HG03025 (cell line): ENCODE results near the gene SCRN1.

ENCODE experiments used
- ATAC-seq: cut with Tn5 transposase; IDR thresholded peaks from one replicate; pipeline ENCODE4 v1.9.1; 2021; ENCODE audit warnings: mild to moderate bottlenecking, moderate library complexity; ENCODE audit not compliant: unreplicated experiment, low FRiP score

SCRN1 gene, protein sequence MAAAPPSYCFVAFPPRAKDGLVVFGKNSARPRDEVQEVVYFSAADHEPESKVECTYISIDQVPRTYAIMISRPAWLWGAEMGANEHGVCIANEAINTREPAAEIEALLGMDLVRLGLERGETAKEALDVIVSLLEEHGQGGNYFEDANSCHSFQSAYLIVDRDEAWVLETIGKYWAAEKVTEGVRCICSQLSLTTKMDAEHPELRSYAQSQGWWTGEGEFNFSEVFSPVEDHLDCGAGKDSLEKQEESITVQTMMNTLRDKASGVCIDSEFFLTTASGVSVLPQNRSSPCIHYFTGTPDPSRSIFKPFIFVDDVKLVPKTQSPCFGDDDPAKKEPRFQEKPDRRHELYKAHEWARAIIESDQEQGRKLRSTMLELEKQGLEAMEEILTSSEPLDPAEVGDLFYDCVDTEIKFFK

DNA sequence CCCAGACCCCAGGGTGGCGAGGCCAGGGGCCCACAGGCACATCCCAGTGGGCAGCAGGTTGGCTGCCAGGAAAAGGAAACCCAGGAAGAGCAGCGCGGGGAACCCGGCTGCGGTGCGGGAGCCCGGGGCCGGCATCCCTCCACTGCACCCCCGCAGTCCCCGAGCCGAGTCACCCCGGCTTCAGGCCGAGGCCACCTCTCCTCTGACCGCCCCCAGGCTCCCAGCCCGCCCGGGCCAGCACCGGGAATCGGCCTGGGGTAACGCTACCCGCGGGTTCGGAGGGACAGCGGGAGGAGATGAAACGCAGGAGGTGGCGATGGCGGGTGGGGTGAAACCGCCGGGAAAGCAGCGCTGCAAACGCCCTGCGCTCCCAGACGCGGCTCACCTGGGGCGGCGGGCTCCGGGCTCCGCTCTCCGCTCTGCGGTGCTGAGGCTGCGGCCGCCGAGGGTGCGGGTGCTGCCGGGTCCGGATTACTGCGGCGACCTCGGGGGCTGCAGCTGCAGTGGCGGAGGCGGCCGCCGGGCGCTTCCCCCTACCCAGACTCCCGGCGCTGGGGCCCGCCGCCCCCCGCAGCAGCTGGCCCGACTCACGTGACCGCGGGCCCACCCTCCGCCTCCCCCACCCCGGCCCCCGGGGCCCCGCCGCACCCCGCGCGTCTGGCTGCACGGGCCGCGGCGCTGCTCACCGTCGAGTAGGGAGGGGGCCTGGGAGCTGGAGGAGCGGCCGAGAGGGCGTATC, at the start of gene SCRN1:
SCRN1 (minus strand) TSS at position 545 of the 739 bp plus-strand sequence. CDS start 20,734 bp downstream, outside the sequence.
- ATAC-seq = peak; percentile 32

DNA sequence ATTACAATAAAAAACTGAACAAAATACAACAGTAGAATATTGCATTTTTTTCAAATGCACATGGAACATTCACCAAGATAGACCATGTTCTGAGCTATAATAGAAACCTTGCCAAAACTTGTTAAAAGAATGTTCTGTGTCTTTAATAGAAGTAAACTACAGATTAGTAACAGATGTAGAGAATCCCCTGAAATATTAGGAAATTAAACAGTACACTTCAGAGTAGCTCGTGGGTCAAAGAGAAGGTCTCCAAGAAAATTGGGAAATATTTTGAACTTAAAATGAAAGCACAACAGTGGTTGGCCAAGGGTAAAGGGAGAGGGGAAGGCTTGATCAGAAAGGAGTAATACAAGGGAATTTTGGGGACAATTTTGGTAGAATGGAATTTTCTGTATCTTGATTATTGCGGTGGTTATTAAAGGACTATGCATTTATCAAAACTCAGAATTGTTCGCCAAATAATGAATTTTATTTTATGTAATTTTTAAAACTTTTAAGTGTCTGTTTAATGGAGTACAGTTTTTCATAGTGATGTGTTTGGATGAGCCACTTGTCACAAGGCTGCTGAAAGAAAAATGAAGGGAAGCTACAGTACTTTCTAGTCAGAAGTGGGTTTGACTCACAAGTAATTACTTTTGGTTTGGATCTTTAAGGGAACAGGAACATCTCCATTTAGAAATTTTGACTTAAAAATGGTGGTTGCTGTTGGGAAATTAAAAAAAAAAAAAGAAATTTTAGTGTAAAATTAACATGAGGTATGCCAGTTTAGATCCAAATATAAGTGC, 48.8 kb upstream of the SCRN1 start:
- ATAC-seq = no peak

DNA sequence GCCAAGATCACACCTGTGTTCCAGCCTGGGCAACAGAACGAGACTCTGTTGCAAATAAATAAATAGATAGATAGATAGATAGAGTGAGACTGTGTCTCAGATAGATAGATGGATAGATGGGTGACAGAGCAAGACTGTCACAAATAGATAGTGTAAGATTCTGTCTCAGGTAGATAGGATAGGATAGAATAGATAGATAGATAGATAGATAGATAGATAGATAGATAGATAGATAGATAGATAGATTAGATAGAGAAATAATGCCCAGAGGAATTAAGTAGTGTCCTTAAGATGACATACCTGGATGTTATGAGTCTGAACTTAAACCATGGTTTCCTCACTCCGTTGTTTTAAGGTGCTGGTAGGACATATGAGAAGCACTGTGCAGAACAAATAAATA, 46.6 kb upstream of the SCRN1 start:
- no peak for ATAC-seq

DNA sequence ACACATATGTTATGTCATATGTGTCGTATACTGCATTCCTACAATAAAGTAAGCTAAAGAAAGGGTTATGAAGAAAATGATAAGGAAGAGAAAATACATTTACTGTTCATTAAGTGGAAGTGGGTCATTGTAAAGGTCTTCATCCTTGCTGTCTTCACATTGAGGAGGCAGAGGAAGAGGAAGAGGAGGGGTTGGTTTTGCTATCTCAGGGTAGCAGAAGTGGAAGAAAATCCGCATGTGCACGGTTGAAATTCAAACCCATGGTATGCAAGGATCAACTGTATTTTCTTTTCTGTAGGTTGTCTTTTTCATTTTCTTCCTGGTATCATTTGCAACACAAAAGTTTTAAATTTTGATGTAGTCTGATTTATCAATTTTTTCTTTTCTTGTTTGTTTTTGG, 44.9 kb upstream of the SCRN1 start:
- no peak for ATAC-seq

DNA sequence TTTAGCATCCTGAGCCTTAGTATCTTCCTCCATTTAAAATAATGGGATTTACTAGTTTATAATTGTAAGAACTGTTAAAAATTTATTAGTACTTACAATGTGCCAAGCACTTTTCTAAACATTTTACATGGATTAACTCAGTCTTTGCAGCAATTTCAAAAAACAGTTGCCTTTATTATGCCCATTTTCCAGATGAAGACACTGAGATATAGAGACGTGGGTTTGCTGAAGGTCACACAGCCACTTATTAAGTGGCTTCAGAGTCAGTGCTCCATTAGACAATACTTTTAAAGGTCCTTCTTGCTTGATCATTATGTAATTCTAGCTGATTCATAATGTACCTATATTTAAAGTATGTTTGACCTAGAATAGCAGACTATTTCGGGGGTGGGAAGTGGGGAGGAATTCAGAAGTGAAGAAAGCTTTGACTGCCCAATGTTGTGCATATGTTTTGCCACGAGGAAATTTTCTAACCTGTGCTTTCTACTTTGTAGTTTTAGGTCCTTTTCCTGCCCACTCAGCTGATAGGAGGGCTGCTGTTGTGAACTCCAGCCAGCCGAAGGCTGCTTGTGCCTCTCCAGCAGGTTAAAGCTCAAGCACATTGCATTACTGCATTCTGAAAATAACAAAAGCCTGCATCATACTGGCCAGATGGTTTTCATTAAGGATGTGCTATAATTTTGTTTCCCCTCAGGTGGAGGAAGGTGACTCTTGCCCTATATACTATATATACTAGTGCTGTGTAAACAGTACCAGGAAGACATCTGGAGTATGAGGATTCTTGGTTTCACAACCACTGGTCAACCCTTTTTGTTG, 42.9 kb upstream of the SCRN1 start:
- ATAC-seq = no peak

DNA sequence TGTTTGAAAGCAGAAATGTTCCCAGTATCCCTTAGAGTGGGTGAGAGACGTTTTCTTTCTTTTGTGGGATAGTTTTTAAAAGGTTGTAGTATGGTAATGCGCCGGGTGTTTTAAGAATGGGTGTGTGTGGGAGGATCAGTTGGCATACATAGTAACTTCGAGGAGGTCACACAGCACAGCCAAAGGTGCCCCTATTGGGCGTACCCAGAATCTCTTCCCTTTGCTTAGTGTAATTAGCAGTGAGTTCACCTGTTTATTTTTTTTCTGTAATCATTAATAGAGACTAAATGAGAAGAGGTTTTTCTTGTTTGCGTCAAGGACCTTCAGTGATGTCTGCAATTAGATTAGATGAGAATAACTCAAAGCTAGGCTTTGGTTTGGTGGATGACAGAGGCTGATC, 40.1 kb upstream of the SCRN1 start:
- no peak for ATAC-seq

DNA sequence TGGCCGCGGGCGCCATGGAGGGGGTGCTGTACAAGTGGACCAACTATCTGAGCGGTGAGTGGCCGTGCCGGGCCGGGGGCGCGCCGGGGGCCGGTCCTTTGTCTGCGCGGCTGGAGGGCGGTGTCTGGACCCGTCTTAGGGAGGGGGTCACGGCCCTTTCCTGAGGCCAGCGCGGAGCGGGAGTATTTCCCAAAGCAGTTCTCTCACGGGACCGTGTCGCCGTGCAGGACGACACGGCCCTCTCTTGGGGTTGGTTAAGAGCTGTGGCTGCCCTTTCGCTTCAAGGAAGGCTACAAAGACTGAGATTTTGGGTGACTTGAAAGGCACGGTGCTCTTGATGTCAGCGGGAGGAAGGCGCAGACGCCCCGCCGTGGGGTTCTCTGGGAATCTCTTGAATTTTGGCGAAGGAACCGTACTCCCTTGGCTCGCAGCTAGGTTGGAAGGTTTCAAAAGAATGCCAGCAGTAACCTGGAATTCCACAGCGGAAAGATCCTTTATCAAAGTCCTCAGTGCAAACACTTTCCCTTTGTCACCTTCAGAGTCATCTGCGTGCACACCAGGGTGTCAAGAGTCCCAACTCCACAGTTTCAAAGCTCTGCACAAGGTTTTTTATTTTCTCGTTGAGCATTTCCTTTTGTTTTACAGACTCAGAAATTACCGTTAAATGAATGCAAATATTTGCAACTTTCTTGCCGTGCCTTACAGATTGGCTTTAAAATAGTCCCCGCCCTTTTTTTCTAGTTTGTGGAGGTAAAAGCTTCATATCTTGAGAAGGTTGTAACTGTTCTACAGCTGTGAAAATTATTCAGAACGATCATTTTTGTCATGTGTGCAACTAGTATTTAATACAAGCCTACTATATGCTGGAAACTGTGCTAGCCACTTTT, 39.4 kb upstream of the SCRN1 start:
- peak; percentile 13 for ATAC-seq

DNA sequence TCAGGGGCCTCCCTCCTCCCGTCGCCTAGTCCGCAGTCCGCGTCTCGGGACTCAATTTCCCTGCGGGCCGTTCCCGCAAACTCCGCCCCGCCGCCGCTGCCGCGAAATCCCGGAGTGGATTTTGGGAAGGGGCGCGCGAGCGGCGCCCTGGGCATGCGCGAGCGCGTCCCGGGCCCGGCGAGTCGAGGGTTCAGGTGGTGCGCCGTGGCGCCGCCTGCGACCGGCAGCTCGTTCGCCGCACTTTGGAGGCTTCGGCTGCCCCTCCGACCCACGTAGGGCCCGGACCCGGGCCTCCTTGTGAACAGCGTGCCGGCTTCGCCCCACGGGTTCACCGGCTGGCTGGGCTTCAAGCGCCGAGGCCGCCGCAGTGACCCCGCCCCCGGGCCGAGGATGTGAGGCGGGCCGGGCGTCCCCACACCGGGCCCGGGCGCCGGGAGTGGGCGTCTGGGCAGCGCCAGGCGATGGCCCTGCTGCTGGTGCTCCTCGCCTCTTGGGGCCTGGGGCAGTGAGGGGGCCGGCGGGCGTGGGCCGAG, 38.7 kb upstream of the SCRN1 start, which contains the start of gene PLEKHA8:
PLEKHA8 (plus strand) TSS at position 197 of the 533 bp plus-strand sequence. CDS start 351 bp downstream, outside the sequence.
- peak; percentile 46 for ATAC-seq

DNA sequence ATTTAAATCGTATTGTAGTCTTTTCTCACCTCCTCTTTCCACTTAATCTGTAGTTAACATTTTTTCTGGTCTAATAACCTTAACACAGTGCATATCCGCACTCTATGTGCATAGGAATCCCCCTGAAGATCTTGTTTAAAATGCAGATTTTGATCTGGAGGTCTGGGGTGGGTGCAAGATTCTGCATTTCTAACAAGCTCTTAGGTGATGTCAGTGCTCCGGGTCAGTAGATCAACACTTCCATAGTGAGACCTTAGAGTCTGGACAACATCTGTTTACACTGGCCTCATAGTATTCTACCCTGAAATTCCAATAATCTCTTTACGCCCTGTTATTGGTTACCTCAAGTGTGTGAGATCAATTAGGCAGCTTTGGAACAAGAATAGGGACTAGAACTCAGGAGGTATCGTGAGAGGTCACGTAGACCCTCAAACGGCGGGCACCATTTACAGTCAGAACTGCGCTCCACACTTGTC, 38.2 kb upstream of the SCRN1 start:
- peak; percentile 1 for ATAC-seq

DNA sequence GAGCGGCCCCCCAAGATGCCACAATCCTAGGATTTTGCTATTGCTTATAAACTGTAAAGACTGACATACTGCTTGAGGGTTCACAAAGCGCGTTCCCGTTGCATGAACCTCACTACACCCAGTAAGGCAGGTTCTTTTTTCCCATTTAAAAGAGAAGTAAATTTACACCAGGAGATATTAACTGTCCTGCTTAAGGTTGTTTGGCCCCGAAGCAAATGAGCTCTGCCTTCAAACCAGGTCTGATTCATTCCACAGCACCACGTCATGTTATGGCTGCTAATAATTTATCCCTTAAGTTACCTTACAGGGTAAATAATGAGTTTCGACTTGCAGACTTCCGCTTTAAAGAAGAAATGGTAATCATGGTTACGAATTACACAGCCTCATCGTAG, 37.5 kb upstream of the SCRN1 start:
- no peak for ATAC-seq

DNA sequence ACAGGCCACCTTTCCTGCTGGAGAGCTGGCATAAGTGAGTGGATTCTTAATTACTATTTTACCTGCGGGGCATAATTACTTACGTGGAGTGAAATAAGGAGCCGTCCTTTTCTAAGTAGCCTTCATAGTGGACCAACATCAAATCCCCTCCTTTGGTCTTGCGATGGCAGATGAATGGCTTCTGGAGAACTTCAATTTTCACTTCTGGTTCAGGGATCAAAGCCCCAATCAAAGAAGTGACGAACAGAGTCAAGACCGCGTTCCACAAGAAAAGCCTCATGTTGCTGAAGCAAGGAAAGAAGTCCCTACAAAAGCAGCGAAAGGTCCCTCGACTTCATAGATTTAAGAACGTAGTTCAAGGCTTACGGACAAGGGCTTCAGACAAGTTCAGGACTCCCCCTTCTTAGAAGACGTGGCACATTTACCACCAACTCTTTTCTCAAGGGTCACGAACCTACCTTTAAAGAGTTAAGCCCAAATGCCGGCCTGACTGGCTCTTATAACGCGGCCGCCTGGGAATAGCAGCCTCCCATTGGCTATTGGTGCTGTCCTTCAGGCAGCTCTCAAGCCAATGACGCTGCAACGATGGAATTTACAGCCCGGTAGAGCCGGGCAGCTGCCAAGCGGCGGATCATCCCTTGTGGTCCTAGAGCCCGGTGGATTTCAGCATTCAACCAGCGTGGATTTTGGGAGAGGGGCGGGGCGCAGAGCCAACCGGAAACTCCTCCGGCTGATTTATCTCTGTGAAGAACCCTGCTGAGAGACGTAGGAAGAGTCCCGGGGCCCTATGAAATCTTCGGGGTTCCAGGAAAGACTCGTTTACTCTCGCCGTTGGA, 36.8 kb upstream of the SCRN1 start, which contains the start of gene FKBP14:
FKBP14 (minus strand) TSS at position 474 of the 836 bp plus-strand sequence; CDS start at position 280, 194 bp downstream.
- peak; percentile 59 for ATAC-seq

DNA sequence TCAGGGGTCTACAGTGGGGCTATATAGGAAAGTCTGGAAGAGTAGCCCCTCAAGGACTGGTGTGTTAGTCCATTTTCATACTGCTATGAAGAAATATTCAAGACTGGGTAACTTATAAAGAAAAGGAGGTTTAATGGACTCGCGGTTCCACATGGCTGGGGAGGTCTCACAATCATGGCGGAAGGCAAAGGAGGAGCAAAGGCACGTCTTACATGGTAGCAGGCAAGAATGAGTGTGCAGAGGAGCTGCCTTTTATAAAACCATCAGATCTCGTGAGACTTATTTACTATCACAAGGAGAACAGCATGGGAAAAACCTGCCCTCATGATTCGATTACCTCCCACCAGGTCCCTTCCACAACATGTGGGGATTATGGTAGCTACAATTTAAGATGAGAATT, 33.9 kb upstream of the SCRN1 start:
- no peak for ATAC-seq

DNA sequence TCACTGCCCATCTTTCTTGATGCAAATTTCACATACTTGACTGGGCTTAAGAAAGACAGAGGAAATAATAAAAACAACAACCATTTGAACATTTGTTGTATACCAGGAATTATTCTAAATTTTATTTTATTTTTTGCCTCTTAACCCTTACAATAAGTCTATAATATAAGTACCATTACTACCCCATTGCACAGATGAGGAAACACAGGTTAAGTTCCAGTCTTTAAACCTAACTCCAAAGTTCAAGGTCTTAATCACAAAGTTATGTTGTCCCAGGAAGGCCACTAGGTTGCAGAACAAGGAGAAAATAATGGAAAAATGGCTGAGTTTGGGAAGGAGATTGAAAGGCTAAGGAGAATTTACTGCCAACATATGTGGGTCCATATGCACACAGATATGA, 33.4 kb upstream of the SCRN1 start:
- no peak for ATAC-seq

DNA sequence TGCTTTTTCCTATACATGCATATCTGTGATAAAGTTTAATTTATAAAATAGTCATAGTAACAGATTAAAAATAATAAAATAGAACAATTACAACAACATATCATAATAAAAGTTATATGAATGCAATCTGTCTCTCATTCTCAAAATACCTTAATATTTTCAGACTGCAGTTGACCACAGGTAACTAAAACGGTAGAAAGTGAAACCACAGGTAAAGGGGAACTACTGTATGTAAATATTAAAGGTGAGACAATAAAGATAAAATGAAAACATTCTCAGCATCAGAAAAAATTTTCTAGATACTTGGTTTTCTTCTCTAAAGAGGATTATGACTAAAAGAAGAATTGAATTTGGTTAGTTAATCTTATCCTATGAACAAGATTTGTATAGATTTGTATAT, 30.9 kb upstream of the SCRN1 start:
- ATAC-seq = no peak

DNA sequence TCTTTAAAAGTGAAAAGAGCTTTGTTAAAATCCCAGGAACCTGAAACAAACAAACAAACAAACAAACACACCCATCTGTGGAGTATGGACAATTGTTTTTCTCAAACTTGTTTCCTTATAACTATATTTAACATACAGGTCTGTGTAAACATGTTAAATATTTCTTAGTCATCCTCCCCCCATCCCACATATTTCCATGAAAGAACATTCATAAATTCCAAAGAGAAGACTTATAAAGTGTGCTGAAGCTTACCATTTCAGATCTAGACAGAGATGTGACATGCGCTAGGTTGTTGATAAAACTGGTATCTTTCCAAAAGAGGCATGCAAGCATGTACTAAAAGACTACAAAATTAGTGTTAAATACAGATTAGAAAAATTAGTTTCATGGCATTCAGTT, 30.4 kb upstream of the SCRN1 start:
- no peak for ATAC-seq

DNA sequence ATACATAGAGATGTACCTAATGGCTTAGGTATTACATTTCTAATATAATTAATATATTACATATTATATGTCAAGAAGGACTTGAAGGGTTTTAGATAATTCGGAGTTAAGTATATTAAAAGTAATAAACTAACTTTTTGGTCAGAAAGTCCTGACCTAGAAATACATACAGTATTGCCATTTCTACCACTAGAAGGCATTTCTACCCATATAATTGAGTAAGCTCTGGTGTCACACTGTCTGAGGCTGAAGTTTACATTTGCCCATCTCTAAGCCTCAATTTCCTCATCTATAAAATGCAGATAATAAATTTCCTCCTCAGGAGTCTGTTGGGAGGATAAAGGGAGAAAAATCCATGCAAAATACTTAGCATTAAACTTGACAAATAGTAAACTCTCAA, 29.8 kb upstream of the SCRN1 start:
- ATAC-seq = no peak

DNA sequence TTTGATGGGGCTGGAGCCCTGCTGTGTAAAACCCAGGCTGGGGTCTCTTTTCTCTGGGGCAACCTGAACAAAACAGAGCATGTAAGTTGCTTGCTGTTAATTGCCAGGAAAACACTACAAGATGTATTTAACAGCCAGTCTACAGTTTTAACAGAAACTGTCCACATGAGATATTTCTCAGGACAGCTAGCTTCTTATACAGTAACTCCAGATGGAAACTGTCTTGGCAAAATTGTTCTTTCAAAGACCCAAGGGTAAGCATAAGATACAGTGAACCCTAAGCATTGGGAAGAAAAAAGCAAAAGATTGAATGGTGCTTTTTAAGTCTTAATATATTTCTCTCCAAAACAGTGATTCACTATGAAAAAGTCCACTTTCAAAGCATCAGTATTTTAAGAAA, 28.9 kb upstream of the SCRN1 start:
- ATAC-seq = no peak

DNA sequence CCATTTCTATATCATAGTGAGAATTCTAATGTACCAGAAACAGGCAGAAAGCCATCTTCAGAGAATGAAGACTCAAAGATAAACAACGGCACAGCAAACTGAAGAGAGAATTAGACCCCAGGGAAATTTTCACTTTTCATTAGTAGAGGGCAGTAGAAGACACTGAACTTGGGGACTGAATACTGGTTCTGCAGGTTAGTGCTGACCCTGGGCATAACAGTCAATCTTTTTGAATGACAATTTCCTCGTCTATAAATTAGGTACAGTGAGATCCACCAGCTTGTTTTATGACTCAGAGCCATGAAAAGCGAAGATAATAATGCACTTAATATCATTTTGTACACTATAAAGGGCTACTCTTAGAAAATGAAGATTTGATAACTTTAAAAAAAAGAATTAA, 23.2 kb upstream of the SCRN1 start:
- no peak for ATAC-seq
